HCT116 (cell line): Measurements from ENCODE around the gene CCDC92. TPM values are rescaled to one million over a fixed set of nuclear protein-coding genes. Genes with fewer than 3 reads are reported as not detected.

Experiments used
- ATAC-seq: fragments of 200-7000 bp; cut with Tn5 transposase; 2 replicates; pipeline ENCODE4 v1.9.1; 2020; ENCODE audit warnings: mild to moderate bottlenecking, moderate library complexity
- BruUV-seq: library from RNA; stranded (reverse); fragments of 400-500 nt; replicated peaks from 2 replicates; lab custom pipeline; 2021; lab: Mats Ljungman, UMichigan
- CTCF ChIA-PET: fragments of 300-600 bp; sonication (Branson Sonifier 250); formaldehyde crosslinking; loops from one replicate; lab custom pipeline; 2021; ENCODE audit warnings: antibody characterized with exemption; lab: Charles Lee
- POLR2A ChIA-PET: fragments of 300-600, 350-600 bp; sonication (Branson Sonifier 250); formaldehyde crosslinking; loops from one replicate; lab custom pipeline; 2021; ENCODE audit warnings: antibody characterized with exemption; lab: Charles Lee
- RAD21 ChIA-PET, 2 experiments: fragments of 300-600 bp; sonication (Branson Sonifier 250); formaldehyde crosslinking; loops; one replicate each; lab custom pipeline; 2023; ENCODE audit warnings: low total read pairs in 2 of 2; ENCODE audit not compliant: uncharacterized antibody in 2 of 2, unreplicated experiment in 2 of 2, low non-redundant PET in 1 of 2; lab: Charles Lee
- DNase-seq: peaks from one replicate; pipeline ENCODE4 v3.0.0-alpha.2; 2010; ENCODE audit warnings: low read depth, low spot score
- H2AFZ ChIP-seq: fragments of 200-600 bp; shearing (Covaris generic), sonication (generic); 2 replicates; pipeline ENCODE4 v1.6.1; 2017; ENCODE audit warnings: low read depth, mixed run types, mixed read lengths, antibody characterized with exemption, low read length; ENCODE audit not compliant: poor library complexity, severe bottlenecking
- H3K27ac ChIP-seq: 2 replicates; pipeline ENCODE4 v1.5.1; 2012; ENCODE audit warnings: low read depth, low read length
- H3K27me3 ChIP-seq: fragments of 200-600 bp; sonication (generic); 2 replicates; pipeline ENCODE4 v1.6.1; 2016; ENCODE audit warnings: mixed run types, low read length, mixed read lengths; ENCODE audit not compliant: insufficient read depth
- H3K36me3 ChIP-seq, 2 experiments: fragments of 200-500 bp in 1 of 2; fragments of 200-600 bp in 1 of 2; sonication (Bioruptor generic) in 1 of 2; sonication (generic) in 1 of 2; 2 replicates each; pipeline versions ENCODE4 v1.5.1 to v1.6.1; 2014 to 2016; ENCODE audit warnings: low read length in 2 of 2, inconsistent platforms in 1 of 2, mixed read lengths in 1 of 2, mixed run types in 1 of 2; ENCODE audit not compliant: insufficient read depth in 2 of 2, control insufficient read depth in 1 of 2
- H3K4me1 ChIP-seq, 2 experiments: fragments of 200-600 bp in 1 of 2; sonication (generic) in 1 of 2; 2 replicates each; pipeline versions ENCODE4 v1.5.1 to v1.6.1; 2012 to 2017; ENCODE audit warnings: low read length in 2 of 2, inconsistent platforms in 1 of 2, mild to moderate bottlenecking in 1 of 2, mixed read lengths in 1 of 2, mixed run types in 1 of 2, moderate library complexity in 1 of 2; ENCODE audit not compliant: insufficient read depth in 2 of 2, control insufficient read depth in 1 of 2
- H3K4me2 ChIP-seq: fragments of 200-600 bp; sonication (generic); 2 replicates; pipeline ENCODE4 v1.6.1; 2017; ENCODE audit warnings: mixed run types, low read length, mixed read lengths
- H3K4me3 ChIP-seq, 2 experiments: fragments of 200-600 bp in 1 of 2; sonication (generic) in 1 of 2; replicated peaks in 1 of 2; 2 replicates each; pipeline ENCODE4 v1.5.1; 2011 to 2016; ENCODE audit warnings: low read length in 2 of 2, control low read depth in 1 of 2, low read depth in 1 of 2, mild to moderate bottlenecking in 1 of 2, mixed read lengths in 1 of 2, mixed run types in 1 of 2
- H3K79me2 ChIP-seq: fragments of 200-600 bp; sonication (generic); 2 replicates; pipeline ENCODE4 v1.6.1; 2017; ENCODE audit warnings: mild to moderate bottlenecking, mixed run types, low read length, moderate library complexity, mixed read lengths; ENCODE audit not compliant: insufficient read depth
- H3K9ac ChIP-seq: fragments of 200-600 bp; sonication (generic); 2 replicates; pipeline ENCODE4 v1.6.1; 2016; ENCODE audit warnings: low read length, mixed read lengths
- H3K9me2 ChIP-seq: fragments of 200-600 bp; sonication (generic), shearing (Covaris generic); 2 replicates; pipeline ENCODE4 v1.6.1; 2017; ENCODE audit warnings: mixed run types, mild to moderate bottlenecking, moderate library complexity; ENCODE audit not compliant: insufficient read depth
- H3K9me3 ChIP-seq, 2 experiments: fragments of 200-500 bp in 1 of 2; fragments of 200-600 bp in 1 of 2; sonication (Bioruptor generic) in 1 of 2; sonication (generic) in 1 of 2; 2 replicates each; pipeline ENCODE4 v1.6.1; 2014 to 2017; ENCODE audit warnings: low read length in 2 of 2, mixed read lengths in 2 of 2, inconsistent platforms in 1 of 2, low read depth in 1 of 2, mild to moderate bottlenecking in 1 of 2, mixed run types in 1 of 2, moderate library complexity in 1 of 2; ENCODE audit not compliant: control insufficient read depth in 1 of 2, insufficient read depth in 1 of 2
- H4K20me1 ChIP-seq: fragments of 200-600 bp; sonication (generic), shearing (Covaris generic); 2 replicates; pipeline ENCODE4 v1.6.1; 2017; ENCODE audit warnings: mixed run types, mild to moderate bottlenecking, moderate library complexity; ENCODE audit not compliant: insufficient read depth
- ELF1 ChIP-seq: IDR thresholded peaks from 2 replicates; pipeline ENCODE4 v1.6.1; 2012; ENCODE audit warnings: low read depth, borderline replicate concordance
- EZH2phosphoT487 ChIP-seq: fragments of 200-600 bp; IDR thresholded peaks from 2 replicates; pipeline ENCODE4 v1.6.1; 2018; ENCODE audit warnings: antibody characterized with exemption, borderline replicate concordance
- POLR2AphosphoS5 ChIP-seq: IDR thresholded peaks from 2 replicates; pipeline ENCODE4 v1.6.1; 2011; ENCODE audit warnings: mild to moderate bottlenecking, low read depth, low read length, moderate library complexity
- RAD21 ChIP-seq: IDR thresholded peaks from 2 replicates; pipeline ENCODE4 v1.6.1; 2012; ENCODE audit warnings: low read depth, mild to moderate bottlenecking
- SRF ChIP-seq: IDR thresholded peaks from 2 replicates; pipeline ENCODE4 v1.6.1; 2012; ENCODE audit warnings: low read depth
- TCF7L2 ChIP-seq: IDR thresholded peaks from 2 replicates; pipeline ENCODE4 v1.7.0; 2011; ENCODE audit warnings: borderline replicate concordance, inconsistent platforms; ENCODE audit not compliant: insufficient read depth, insufficient read length; ENCODE audit errors: extremely low read depth
- YY1 ChIP-seq: IDR thresholded peaks from 2 replicates; pipeline ENCODE4 v1.6.1; 2011; ENCODE audit warnings: low read length, low read depth, moderate library complexity, mild to moderate bottlenecking; ENCODE audit not compliant: insufficient replicate concordance; ENCODE audit errors: extremely low read depth
- ZFX ChIP-seq: fragments of 450-650 bp; IDR thresholded peaks from 2 replicates; pipeline ENCODE4 v1.6.1; 2017
- intact Hi-C: fragments of 100-400 bp; cut with micrococcal nuclease; formaldehyde crosslinking; loops from 2 replicates; pipeline ENCODE4 v1.10.0; 2022
- total RNA-seq: library from RNA; stranded (reverse); gene quantifications from one replicate; pipeline ENCODE4 v1.2.1, GENCODE V29; 2021; ENCODE audit not compliant: unreplicated experiment
- TF ChIP-seq, protein P1 (sequence below): IDR thresholded peaks from 2 replicates; pipeline ENCODE4 v1.6.1; 2012
- TF ChIP-seq, protein P2 (sequence below): IDR thresholded peaks from 2 replicates; pipeline ENCODE4 v1.6.1; 2012; ENCODE audit warnings: low read depth

CCDC92 gene
- total RNA-seq, 1 experiment from 2014 or later, result 9.7 TPM

DNA sequence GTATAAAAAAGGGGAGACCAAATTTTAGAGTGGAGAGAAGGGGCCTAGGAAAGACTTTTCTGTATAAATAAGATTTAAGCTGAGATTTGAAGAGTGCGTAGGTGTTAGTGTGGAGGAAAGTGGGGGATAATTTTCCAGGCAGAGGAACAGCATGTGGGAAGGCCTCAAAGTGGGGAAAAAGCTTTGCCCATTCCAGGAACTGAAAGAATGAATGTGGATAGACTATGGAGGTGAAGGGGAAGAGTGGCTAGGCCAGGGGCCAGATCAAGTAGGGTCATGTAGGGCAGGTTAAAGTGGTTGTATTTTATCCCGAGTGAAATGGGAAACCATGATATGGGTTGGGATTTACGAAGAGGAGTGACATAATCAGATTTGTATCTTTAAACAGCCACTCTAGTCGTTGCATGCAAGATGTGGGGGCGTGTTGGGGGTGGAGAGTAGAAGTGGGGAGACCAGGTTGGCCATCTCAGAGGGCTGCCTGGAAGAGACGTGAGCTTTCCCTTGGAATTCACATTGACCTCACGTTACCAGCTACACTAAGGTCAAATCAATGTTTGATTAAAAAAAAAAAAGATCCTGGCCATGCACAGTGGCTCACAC is 3.7 kb upstream of the CCDC92 start (continued):
- TF ChIP-seq, protein P1, sequence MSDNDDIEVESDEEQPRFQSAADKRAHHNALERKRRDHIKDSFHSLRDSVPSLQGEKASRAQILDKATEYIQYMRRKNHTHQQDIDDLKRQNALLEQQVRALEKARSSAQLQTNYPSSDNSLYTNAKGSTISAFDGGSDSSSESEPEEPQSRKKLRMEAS, result no peak
- TF ChIP-seq SRF, result no peak
- TF ChIP-seq RAD21, result no peak
- TF ChIP-seq EZH2phosphoT487, result no peak
- TF ChIP-seq YY1, result no peak
- TF ChIP-seq POLR2AphosphoS5, result no peak
- no peak for TF ChIP-seq ELF1

DNA sequence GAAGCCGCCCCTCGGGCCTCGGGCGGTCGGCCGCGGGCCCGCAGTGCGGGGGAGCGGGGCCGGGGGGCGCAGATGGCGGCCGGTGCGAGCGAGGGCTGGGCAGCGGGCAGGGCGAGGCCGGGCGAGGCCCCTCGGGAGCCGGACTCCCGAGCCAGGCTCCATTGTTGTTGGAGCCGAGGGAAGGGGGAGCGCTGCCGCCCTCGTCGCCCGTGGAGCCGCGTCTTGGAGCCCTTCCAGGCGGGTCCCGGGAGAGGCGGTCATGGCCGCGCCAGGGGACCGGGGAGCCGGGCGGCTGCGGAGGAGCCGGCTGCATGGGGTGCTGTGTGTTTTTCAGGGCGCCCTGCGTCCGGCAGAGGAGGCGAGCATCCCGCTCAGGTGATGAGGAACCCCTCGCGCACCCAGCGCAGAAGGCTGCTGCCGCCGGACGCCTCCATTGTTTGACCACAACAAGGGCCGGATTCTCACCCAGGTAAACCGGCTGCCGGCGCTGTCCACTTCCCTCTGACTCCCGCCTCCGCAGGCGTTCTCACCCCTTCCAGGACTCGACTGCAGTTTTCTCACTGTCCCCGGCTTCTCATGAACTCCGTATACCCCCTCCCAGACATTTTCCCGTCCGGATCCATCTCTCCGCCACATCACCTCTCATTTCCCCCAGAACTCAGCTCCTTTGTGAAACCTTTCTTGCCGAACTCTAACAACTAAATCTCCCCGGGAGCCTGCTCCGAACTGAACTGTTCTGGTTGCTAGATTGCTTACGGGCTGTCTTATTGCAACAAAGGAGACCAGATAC is 1.1 kb upstream of the CCDC92 start:
- peak; percentile 1; the same call in 1 of the 2 replicates for ATAC-seq
- no peaks in the 10 kb centered on the region for H3K9me3 ChIP-seq
- ChIA-PET CTCF (no interaction called here), RAD21 (no interaction called here), POLR2A (no interaction called here)
- H3K4me2 ChIP-seq, result peak overlapping the region; percentile 95
- peaks cover 37% of the 10 kb centered on the region for H3K79me2 ChIP-seq
- peaks cover 10 to 15% of the 10 kb centered on the region in 2 experiments; a peak in 3 of 4 replicates for H3K4me1 ChIP-seq
- H2AFZ ChIP-seq, result no peak overlapping the region
- intact Hi-C loops, result loop anchor here (5.0 kb wide), 1 partner anchor 341 kb away; the partner anchor contains the start of genes EIF2B1 and GTF2H3
- DNase-seq, result no peak
- H3K36me3 ChIP-seq, result peaks cover 10% of the 10 kb centered on the region in 2 experiments; a peak in 2 of 4 replicates
- H3K9me2 ChIP-seq, result no peaks in the 10 kb centered on the region
- H3K4me3 ChIP-seq, result peak overlapping the region; percentile 63 to 85
- H3K27ac ChIP-seq, result peak overlapping the region; percentile 81
- H3K27me3 ChIP-seq, result no peaks in the 10 kb centered on the region
- peak overlapping the region; percentile 75 for H3K9ac ChIP-seq
- H4K20me1 ChIP-seq, result no peaks in the 10 kb centered on the region
- BruUV-seq, result no TSS peak
- TF ChIP-seq, protein P2, sequence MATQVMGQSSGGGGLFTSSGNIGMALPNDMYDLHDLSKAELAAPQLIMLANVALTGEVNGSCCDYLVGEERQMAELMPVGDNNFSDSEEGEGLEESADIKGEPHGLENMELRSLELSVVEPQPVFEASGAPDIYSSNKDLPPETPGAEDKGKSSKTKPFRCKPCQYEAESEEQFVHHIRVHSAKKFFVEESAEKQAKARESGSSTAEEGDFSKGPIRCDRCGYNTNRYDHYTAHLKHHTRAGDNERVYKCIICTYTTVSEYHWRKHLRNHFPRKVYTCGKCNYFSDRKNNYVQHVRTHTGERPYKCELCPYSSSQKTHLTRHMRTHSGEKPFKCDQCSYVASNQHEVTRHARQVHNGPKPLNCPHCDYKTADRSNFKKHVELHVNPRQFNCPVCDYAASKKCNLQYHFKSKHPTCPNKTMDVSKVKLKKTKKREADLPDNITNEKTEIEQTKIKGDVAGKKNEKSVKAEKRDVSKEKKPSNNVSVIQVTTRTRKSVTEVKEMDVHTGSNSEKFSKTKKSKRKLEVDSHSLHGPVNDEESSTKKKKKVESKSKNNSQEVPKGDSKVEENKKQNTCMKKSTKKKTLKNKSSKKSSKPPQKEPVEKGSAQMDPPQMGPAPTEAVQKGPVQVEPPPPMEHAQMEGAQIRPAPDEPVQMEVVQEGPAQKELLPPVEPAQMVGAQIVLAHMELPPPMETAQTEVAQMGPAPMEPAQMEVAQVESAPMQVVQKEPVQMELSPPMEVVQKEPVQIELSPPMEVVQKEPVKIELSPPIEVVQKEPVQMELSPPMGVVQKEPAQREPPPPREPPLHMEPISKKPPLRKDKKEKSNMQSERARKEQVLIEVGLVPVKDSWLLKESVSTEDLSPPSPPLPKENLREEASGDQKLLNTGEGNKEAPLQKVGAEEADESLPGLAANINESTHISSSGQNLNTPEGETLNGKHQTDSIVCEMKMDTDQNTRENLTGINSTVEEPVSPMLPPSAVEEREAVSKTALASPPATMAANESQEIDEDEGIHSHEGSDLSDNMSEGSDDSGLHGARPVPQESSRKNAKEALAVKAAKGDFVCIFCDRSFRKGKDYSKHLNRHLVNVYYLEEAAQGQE, result no peak; the same call in 1 of the 2 replicates
- no peak for TF ChIP-seq TCF7L2
- TF ChIP-seq ZFX, result peak; percentile 68
- TF ChIP-seq, protein P1, result no peak
